Endothelial cell of umbilical vein (primary cell): ENCODE measurements around the gene ELOA. TPM values are rescaled to one million over a fixed set of nuclear protein-coding genes. Genes with fewer than 3 reads are reported as not detected.

Experiments used
- BruUV-seq: library from RNA; stranded (reverse); fragments of 400-500 nt; replicated peaks from 2 replicates; lab custom pipeline; 2021; lab: Mats Ljungman, UMichigan
- CTCF ChIA-PET: fragments of 300-600, 350-600 bp; sonication (Branson Sonifier 250); formaldehyde crosslinking; loops from one replicate; lab custom pipeline; 2021; ENCODE audit warnings: antibody characterized with exemption, inconsistent platforms; lab: Charles Lee
- POLR2A ChIA-PET: fragments of 300-600, 350-600 bp; sonication (Branson Sonifier 250); formaldehyde crosslinking; loops from one replicate; lab custom pipeline; 2021; ENCODE audit warnings: antibody characterized with exemption, inconsistent platforms; lab: Charles Lee
- DNase-seq: peaks from one replicate; pipeline ENCODE4 v3.0.0-alpha.2; 2011; ENCODE audit warnings: low read depth, low spot score
- FAIRE-seq: peaks from 2 replicates; lab custom pipeline; 2011; peaks lifted over from hg19 to GRCh38; lab: Jason Lieb, UNC
- H2AFZ ChIP-seq: 2 replicates; pipeline ENCODE4 v1.6.0; 2012; ENCODE audit warnings: low read depth, low read length, control low read depth, inconsistent platforms
- H3K27ac ChIP-seq: 2 replicates; pipeline ENCODE4 v1.5.1; 2011; ENCODE audit warnings: low read depth, mild to moderate bottlenecking, control low read depth, low read length, moderate library complexity; ENCODE audit not compliant: insufficient read depth
- H3K27me3 ChIP-seq, 2 experiments: 2 replicates each; pipeline versions ENCODE4 v1.6.0 to v1.6.1; 2011; ENCODE audit warnings: low read length in 2 of 2, mixed read lengths in 1 of 2; ENCODE audit not compliant: control insufficient read depth in 2 of 2, insufficient read depth in 2 of 2
- H3K36me3 ChIP-seq, 2 experiments: 2 replicates in 1 of 2; 3 replicates in 1 of 2; pipeline ENCODE4 v1.5.1; 2011; ENCODE audit warnings: low read length in 2 of 2, mild to moderate bottlenecking in 1 of 2, moderate library complexity in 1 of 2; ENCODE audit not compliant: control insufficient read depth in 2 of 2, insufficient read depth in 2 of 2; ENCODE audit errors: extremely low read depth in 1 of 2
- H3K4me1 ChIP-seq: 3 replicates; pipeline ENCODE4 v1.5.1; 2011; ENCODE audit warnings: mild to moderate bottlenecking, low read length; ENCODE audit not compliant: control insufficient read depth, insufficient read depth; ENCODE audit errors: extremely low read depth
- H3K4me2 ChIP-seq: 2 replicates; pipeline ENCODE4 v1.6.1; 2011; ENCODE audit warnings: low read length, control low read depth, mixed read lengths; ENCODE audit not compliant: insufficient read depth
- H3K4me3 ChIP-seq, 3 experiments: fragments of 200-600 bp in 1 of 3; sonication (generic), shearing (Covaris generic) in 1 of 3; replicated peaks in 1 of 3; 2 replicates each; pipeline ENCODE4 v1.5.1; 2011 to 2016; ENCODE audit warnings: control low read depth in 3 of 3, low read length in 3 of 3, mild to moderate bottlenecking in 2 of 3, inconsistent platforms in 1 of 3, low read depth in 1 of 3, moderate library complexity in 1 of 3; ENCODE audit not compliant: insufficient read depth in 1 of 3
- H3K79me2 ChIP-seq: 2 replicates; pipeline ENCODE4 v1.6.0; 2012; ENCODE audit warnings: low read length, inconsistent platforms; ENCODE audit not compliant: control insufficient read depth, insufficient read depth
- H3K9ac ChIP-seq: replicated peaks from 2 replicates; pipeline ENCODE3; 2011; ENCODE audit warnings: low read length, control low read depth; ENCODE audit not compliant: insufficient read depth; ENCODE audit errors: extremely low read depth
- H3K9me1 ChIP-seq: replicated peaks from 3 replicates; pipeline ENCODE4 v1.6.0; 2011; ENCODE audit warnings: mild to moderate bottlenecking, low read length; ENCODE audit not compliant: control insufficient read depth, insufficient read depth; ENCODE audit errors: extremely low read depth
- H3K9me3 ChIP-seq: replicated peaks from 2 replicates; pipeline ENCODE4 v1.5.1; 2012; ENCODE audit warnings: low read length, inconsistent platforms; ENCODE audit not compliant: control insufficient read depth, insufficient read depth
- H4K20me1 ChIP-seq: replicated peaks from 2 replicates; pipeline ENCODE3; 2011; ENCODE audit warnings: mild to moderate bottlenecking, low read length; ENCODE audit not compliant: control insufficient read depth, insufficient read depth; ENCODE audit errors: extremely low read depth
- EZH2 ChIP-seq: IDR thresholded peaks from 2 replicates; pipeline ENCODE4 v1.6.1; 2012; ENCODE audit warnings: borderline replicate concordance, low read depth, mild to moderate bottlenecking, moderate library complexity, low read length, inconsistent platforms; ENCODE audit not compliant: severe bottlenecking
- FOS ChIP-seq: IDR thresholded peaks from 2 replicates; pipeline ENCODE4 v1.6.1; 2011; ENCODE audit warnings: mild to moderate bottlenecking, low read length, moderate library complexity, borderline replicate concordance; ENCODE audit not compliant: insufficient read depth
- GATA2 ChIP-seq: IDR thresholded peaks from 2 replicates; pipeline ENCODE4 v1.7.0; 2011; ENCODE audit warnings: low read depth, mild to moderate bottlenecking, moderate library complexity, mixed read lengths, low read length; ENCODE audit not compliant: insufficient read length, insufficient read depth
- JUN ChIP-seq: IDR thresholded peaks from 2 replicates; pipeline ENCODE4 v1.6.1; 2011; ENCODE audit warnings: borderline replicate concordance, low read depth; ENCODE audit not compliant: insufficient read length, insufficient read depth
- MYC ChIP-seq: IDR thresholded peaks from one replicate; pipeline ENCODE4 v1.6.1; 2011; ENCODE audit warnings: mild to moderate bottlenecking, low read depth, low read length
- POLR2A ChIP-seq: IDR thresholded peaks from 2 replicates; pipeline ENCODE4 v1.6.1; 2012; ENCODE audit warnings: low read depth, mild to moderate bottlenecking, control low read depth, low read length
- POLR2AphosphoS5 ChIP-seq: IDR thresholded peaks from 2 replicates; pipeline ENCODE4 v1.6.1; 2012; ENCODE audit warnings: low read depth, mild to moderate bottlenecking, control low read depth, low read length, moderate library complexity; ENCODE audit not compliant: insufficient read depth
- dilution Hi-C: fragments of 300-500 bp; cut with MboI; formaldehyde crosslinking; loops from one replicate; pipeline ENCODE4 v1.15.0; 2019; ENCODE audit warnings: low sequenced_read_pairs; ENCODE audit not compliant: extremely low pct_ligation_motif_present
- intact Hi-C: fragments of 100-400 bp; cut with micrococcal nuclease; formaldehyde crosslinking; loops from one replicate; pipeline ENCODE4 v1.10.0; 2022
- polyA plus RNA-seq, 4 experiments: library from polyadenylated mRNA; depleted of rRNA in 3 of 4; stranded (reverse) in 3 of 4; unstranded in 1 of 4; fragments of >200 nt; gene quantifications; 2 replicates each; pipeline versions ENCODE4 v1.2.1 to v1.2.3, GENCODE V29; 2011 to 2012; ENCODE audit warnings: missing spikeins in 1 of 4
- total RNA-seq: library from RNA; stranded (reverse); gene quantifications from 2 replicates; pipeline ENCODE4 v1.2.3, GENCODE V29; 2021
- TF ChIP-seq, protein P1 (sequence below), 2 donors: IDR thresholded peaks; 1 replicate in 1 of 2; 2 replicates in 1 of 2; pipeline ENCODE4 v1.5.1; 2011; ENCODE audit warnings: low read length in 2 of 2, mild to moderate bottlenecking in 2 of 2, moderate library complexity in 2 of 2, control low read depth in 1 of 2, inconsistent platforms in 1 of 2, low read depth in 1 of 2; ENCODE audit not compliant: insufficient read depth in 1 of 2; ENCODE audit errors: extremely low read depth in 1 of 2
- TF ChIP-seq, protein P2 (sequence below): IDR thresholded peaks from 2 replicates; pipeline ENCODE4 v1.6.1; 2011; ENCODE audit not compliant: insufficient read depth, insufficient read length

ELOA gene
- total and polyA plus RNA-seq, 2 donors (not counting 3 experiments of a cell fraction or from before 2014, with no cell fraction given): 11.9 to 42.6 TPM

DNA sequence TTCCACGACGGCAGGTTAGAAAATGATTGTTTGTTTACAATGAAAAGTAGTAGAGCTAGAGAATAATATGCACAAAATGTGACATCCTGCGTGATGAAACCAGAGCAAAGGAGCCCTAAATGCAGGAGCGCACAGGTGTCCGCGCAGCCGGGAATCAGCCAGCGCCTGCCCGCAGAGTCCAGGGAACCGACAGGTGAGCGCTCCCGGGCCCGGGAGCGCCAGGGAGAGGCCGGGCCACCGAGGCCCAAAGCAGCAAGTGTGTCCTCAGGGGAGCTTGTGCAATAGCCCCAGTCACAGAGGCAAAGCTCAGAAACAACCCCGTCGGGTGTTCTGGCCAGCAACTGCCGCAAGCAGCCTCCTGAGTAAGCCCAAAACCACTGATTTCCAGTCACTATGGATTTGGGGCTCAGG is 58.1 kb downstream of the ELOA start:
- intact Hi-C loops (loop anchor here (2.0 to 5.0 kb wide), 2 partner anchors 157 to 244 kb away; partner anchors contain the start of genes ID3 and PNRC2), dilution Hi-C loops (no loop called here)
- Histone ChIP-seq H3K9me3 (no peaks in the 10 kb centered on the region), H3K79me2 (no peaks in the 10 kb centered on the region), H3K9ac (peak overlapping the region; percentile 77), H3K27me3 (no peaks in the 10 kb centered on the region), H3K27ac (peak overlapping the region; percentile 25), H3K4me3 (peak overlapping the region; percentile 45 to 83 (median 73)), H4K20me1 (no peaks in the 10 kb centered on the region), H3K4me1 (peaks cover 15% of the 10 kb centered on the region), H2AFZ (peak overlapping the region; percentile 49), H3K4me2 (peak overlapping the region; percentile 91), H3K36me3 (peaks cover 0 to 19% of the 10 kb centered on the region in 2 experiments), H3K9me1 (no peaks in the 10 kb centered on the region)
- FAIRE-seq: no peak
- no peak for DNase-seq
- ChIA-PET POLR2A (interaction anchor here (1.6 kb wide), 1 partner anchor 23 kb away, joined by 3 read pairs; the partner anchor contains the start of gene PITHD1), CTCF (interaction anchor here (1.0 to 2.1 kb wide), 6 partner anchors 9 to 115 kb away, joined by 3 to 8 read pairs (median 5); partner anchors contain the start of gene PITHD1)
- peak; percentile 54 for TF ChIP-seq EZH2
- TF ChIP-seq, protein P1, sequence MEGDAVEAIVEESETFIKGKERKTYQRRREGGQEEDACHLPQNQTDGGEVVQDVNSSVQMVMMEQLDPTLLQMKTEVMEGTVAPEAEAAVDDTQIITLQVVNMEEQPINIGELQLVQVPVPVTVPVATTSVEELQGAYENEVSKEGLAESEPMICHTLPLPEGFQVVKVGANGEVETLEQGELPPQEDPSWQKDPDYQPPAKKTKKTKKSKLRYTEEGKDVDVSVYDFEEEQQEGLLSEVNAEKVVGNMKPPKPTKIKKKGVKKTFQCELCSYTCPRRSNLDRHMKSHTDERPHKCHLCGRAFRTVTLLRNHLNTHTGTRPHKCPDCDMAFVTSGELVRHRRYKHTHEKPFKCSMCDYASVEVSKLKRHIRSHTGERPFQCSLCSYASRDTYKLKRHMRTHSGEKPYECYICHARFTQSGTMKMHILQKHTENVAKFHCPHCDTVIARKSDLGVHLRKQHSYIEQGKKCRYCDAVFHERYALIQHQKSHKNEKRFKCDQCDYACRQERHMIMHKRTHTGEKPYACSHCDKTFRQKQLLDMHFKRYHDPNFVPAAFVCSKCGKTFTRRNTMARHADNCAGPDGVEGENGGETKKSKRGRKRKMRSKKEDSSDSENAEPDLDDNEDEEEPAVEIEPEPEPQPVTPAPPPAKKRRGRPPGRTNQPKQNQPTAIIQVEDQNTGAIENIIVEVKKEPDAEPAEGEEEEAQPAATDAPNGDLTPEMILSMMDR (IDR thresholded peaks at IDR 0.05; ENCODE audit: extremely low read depth in 1 of 2, insufficient read depth in 1 of 2, low read depth in 1 of 2, low read length in 2 of 2): no peak
- no TSS peak for BruUV-seq

DNA sequence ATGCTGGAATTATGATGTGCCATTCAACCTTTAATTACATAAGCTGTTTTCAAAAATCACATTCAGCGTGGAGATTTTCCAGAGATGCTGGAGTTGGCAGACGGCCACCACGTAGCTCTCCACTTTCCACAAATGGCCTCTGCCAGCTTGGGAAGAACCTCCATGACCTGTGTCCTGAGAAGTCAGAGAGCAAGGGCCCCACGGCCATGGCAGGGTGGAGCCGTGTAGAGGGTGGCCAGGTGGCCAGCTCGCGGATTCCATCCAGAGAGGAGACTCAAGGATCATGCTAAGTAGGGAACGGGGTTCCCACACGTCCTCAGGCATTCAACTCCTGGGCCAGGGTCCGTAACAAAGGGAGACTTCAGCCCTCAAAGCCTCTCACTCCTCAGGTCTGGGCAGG is 58.6 kb downstream of the ELOA start:
- Histone ChIP-seq H3K4me2 (no peak overlapping the region), H3K9me3 (no peaks in the 10 kb centered on the region), H3K36me3 (peaks cover 0 to 14% of the 10 kb centered on the region in 2 experiments), H3K27ac (no peak overlapping the region), H4K20me1 (no peaks in the 10 kb centered on the region), H3K9me1 (no peaks in the 10 kb centered on the region), H2AFZ (no peak overlapping the region), H3K4me3 (no peak overlapping the region), H3K27me3 (no peaks in the 10 kb centered on the region), H3K4me1 (peaks cover 15% of the 10 kb centered on the region), H3K9ac (no peak overlapping the region), H3K79me2 (no peaks in the 10 kb centered on the region)
- no TSS peak for BruUV-seq
- dilution Hi-C loops (no loop called here), intact Hi-C loops (loop anchor here (2.0 to 5.0 kb wide), 2 partner anchors 157 to 245 kb away; partner anchors contain the start of genes ID3 and PNRC2)
- POLR2A ChIA-PET: interaction anchor here (1.6 kb wide), 1 partner anchor 24 kb away, joined by 3 read pairs; the partner anchor contains the start of gene PITHD1
- FAIRE-seq (no peak), DNase-seq (no peak)
- CTCF ChIA-PET: interaction anchor here (1.0 to 2.1 kb wide), 7 partner anchors 9 to 115 kb away, joined by 3 to 8 read pairs (median 5); partner anchors contain the start of genes HMGCL and PITHD1
- TF ChIP-seq POLR2A: no peak
- TF ChIP-seq, protein P1 (IDR thresholded peaks at IDR 0.05; ENCODE audit: extremely low read depth in 1 of 2, insufficient read depth in 1 of 2, low read depth in 1 of 2, low read length in 2 of 2): no peak
- TF ChIP-seq, protein P2, sequence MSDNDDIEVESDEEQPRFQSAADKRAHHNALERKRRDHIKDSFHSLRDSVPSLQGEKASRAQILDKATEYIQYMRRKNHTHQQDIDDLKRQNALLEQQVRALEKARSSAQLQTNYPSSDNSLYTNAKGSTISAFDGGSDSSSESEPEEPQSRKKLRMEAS: no peak
- no peak for TF ChIP-seq MYC
- no peak for TF ChIP-seq POLR2AphosphoS5
- no peak for TF ChIP-seq JUN
- no peak for TF ChIP-seq EZH2
- TF ChIP-seq GATA2: no peak
- TF ChIP-seq FOS: no peak
